LHCN-M2 (cell line): ENCODE measurements around the gene MRGPRF. TPM values are rescaled to one million over a fixed set of nuclear protein-coding genes. Genes with fewer than 3 reads are reported as not detected.

Source experiments
- DNase-seq: peaks from one replicate; pipeline ENCODE4 v3.0.0-alpha.2; 2012; ENCODE audit warnings: low read depth
- total RNA-seq: library from RNA; depleted of rRNA; stranded (reverse); fragments of >200 nt; gene quantifications from 2 replicates; pipeline ENCODE4 v1.2.3, GENCODE V29; 2014

Gene MRGPRF
- total RNA-seq, 1 experiment from 2014 or later = 0.63 TPM

- DNase-seq = no peak
Observed at GRCh38 chr11:69050592-69051380, 37.7 kb upstream of the MRGPRF start.

GRCh38 chr11:69049490-69049867 lies 36.4 kb upstream of the MRGPRF start:
- DNase-seq = no peak

- peak; percentile 89 for DNase-seq
Observed at GRCh38 chr11:69048694-69049489, 35.8 kb upstream of the MRGPRF start, which contains the start of gene TPCN2. Gene TPCN2 (plus strand): TSS chr11:69048932. CDS start chr11:69048998, 66 bp downstream.

- DNase-seq = peak; percentile 11
Observed at GRCh38 chr11:69048031-69048693, 35.1 kb upstream of the MRGPRF start.

- DNase-seq = peak; percentile 74
Observed at GRCh38 chr11:69044111-69045013, 31.3 kb upstream of the MRGPRF start.

GRCh38 chr11:69041516-69041915 lies 28.5 kb upstream of the MRGPRF start:
- no peak for DNase-seq

GRCh38 chr11:69040581-69041260 lies 27.7 kb upstream of the MRGPRF start:
- DNase-seq = peak; percentile 38

GRCh38 chr11:69040051-69040450 lies 27.0 kb upstream of the MRGPRF start:
- no peak for DNase-seq

- no peak for DNase-seq
Observed at GRCh38 chr11:69039501-69039900, 26.5 kb upstream of the MRGPRF start.

- DNase-seq = no peak
Observed at GRCh38 chr11:69037544-69037943, 24.5 kb upstream of the MRGPRF start.

GRCh38 chr11:69037074-69037473 lies 24.0 kb upstream of the MRGPRF start:
- no peak for DNase-seq

GRCh38 chr11:69035946-69036340 lies 22.9 kb upstream of the MRGPRF start:
- DNase-seq = no peak

GRCh38 chr11:69035150-69035945 lies 22.3 kb upstream of the MRGPRF start:
- DNase-seq = no peak

- DNase-seq = no peak
Observed at GRCh38 chr11:69034123-69034867, 21.2 kb upstream of the MRGPRF start.

GRCh38 chr11:69033431-69033830 lies 20.4 kb upstream of the MRGPRF start:
- DNase-seq = no peak

- DNase-seq = no peak
Observed at GRCh38 chr11:69032833-69033232, 19.8 kb upstream of the MRGPRF start.

GRCh38 chr11:69030301-69030700 lies 17.3 kb upstream of the MRGPRF start:
- no peak for DNase-seq

- DNase-seq = no peak
Observed at GRCh38 chr11:69027704-69028372, 14.8 kb upstream of the MRGPRF start.
